Endothelial cell (in vitro differentiated cells): ENCODE measurements around the gene CPNE6. TPM values are rescaled to one million over a fixed set of nuclear protein-coding genes. Genes with fewer than 3 reads are reported as not detected.

ENCODE experiments used
- DNase-seq: peaks from one replicate; pipeline ENCODE4 v3.0.0; 2021; ENCODE audit warnings: low spot score
- H3K27ac Mint-ChIP-seq: one replicate; pipeline ENCODE4 v1.8.0; 2021; ENCODE audit warnings: mixed read lengths, inconsistent platforms; ENCODE audit not compliant: unreplicated experiment
- H3K27me3 Mint-ChIP-seq: one replicate; pipeline ENCODE4 v1.8.0; 2021; ENCODE audit warnings: mild to moderate bottlenecking, moderate library complexity, mixed read lengths, inconsistent platforms; ENCODE audit not compliant: unreplicated experiment
- H3K36me3 Mint-ChIP-seq: one replicate; pipeline ENCODE4 v1.8.0; 2021; ENCODE audit warnings: mild to moderate bottlenecking, low read depth, mixed read lengths, inconsistent platforms; ENCODE audit not compliant: unreplicated experiment
- H3K4me1 Mint-ChIP-seq: one replicate; pipeline ENCODE4 v1.8.0; 2021; ENCODE audit warnings: mild to moderate bottlenecking, mixed read lengths, inconsistent platforms; ENCODE audit not compliant: unreplicated experiment
- H3K4me3 Mint-ChIP-seq: one replicate; pipeline ENCODE4 v1.8.0; 2021; ENCODE audit warnings: mild to moderate bottlenecking, mixed read lengths, inconsistent platforms; ENCODE audit not compliant: unreplicated experiment
- H3K9me3 Mint-ChIP-seq: one replicate; pipeline ENCODE4 v1.8.0; 2021; ENCODE audit warnings: mixed read lengths, inconsistent platforms; ENCODE audit not compliant: unreplicated experiment
- total RNA-seq: library from RNA; stranded (reverse); fragmentation: NEBNext Ultra II Directional; extraction: Animal tissue kit (Norgen Biotek cat#: 25700); gene quantifications from one replicate; pipeline ENCODE4 v1.2.1, GENCODE V29; 2021; ENCODE audit not compliant: unreplicated experiment
- TF ChIP-seq, protein P1 (sequence below): fragments of 200-600 bp; sonication (generic); IDR thresholded peaks from one replicate; pipeline ENCODE4 v1.5.0; 2021; ENCODE audit warnings: antibody characterized with exemption; ENCODE audit not compliant: unreplicated experiment

CPNE6 gene
- total RNA-seq, 1 donor from 2014 or later = not detected

DNA sequence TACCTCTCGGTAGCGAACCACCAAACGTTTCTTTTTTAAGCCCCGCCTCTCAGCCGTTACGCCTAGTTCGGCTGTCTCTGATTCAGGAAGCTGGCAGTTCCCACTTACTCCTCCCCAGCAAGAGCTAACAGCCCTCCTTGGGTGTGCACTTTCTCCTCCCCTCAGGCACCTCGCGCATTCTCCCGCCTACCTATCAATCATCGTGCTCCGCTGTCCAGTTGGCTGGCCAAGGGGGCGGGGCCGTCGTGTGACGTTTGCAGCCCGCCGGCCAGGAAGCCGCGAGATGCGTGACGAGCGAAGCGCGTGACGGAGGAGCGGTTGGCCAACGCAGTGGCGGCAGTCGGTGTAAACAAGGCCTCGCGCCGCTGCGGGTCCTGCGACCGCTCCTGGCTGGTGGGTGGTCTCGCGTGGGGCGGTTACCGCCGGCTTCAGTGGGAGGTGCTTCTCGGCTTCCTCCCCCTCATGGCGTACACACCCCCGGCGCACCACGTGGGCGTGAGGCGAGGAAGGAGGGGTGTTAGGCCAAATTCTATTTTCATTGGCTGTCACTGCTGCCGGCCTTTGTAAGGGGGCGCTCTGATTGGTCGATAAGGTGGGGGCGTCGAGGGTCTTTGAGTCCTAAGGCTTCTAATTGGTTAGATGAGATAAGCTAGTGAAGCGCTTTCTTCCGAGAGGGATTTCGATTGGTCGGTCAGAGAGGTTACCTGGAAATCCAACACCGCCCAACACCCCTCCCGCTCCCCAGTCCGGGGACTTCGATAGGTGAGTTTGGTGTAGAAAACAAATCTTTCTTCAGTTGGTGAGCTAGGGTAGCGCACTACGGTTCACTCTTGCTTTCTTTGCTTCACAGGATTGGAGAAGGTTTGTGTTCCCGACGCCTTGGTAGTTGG is 43.4 kb downstream of the CPNE6 start, which contains the start of the genes DCAF11 and NRL:
TSS of gene DCAF11 (plus strand) at position 246 of the 890 bp plus-strand sequence. CDS start 818 bp downstream, outside the sequence.
TSS of gene NRL (minus strand) at position 418 of the 890 bp plus-strand sequence. CDS start 32,101 bp downstream, outside the sequence.
- Mint-ChIP-seq H3K4me1 (peaks cover 20% of the 10 kb centered on the region), H3K27me3 (peaks cover 10% of the 10 kb centered on the region)

DNA sequence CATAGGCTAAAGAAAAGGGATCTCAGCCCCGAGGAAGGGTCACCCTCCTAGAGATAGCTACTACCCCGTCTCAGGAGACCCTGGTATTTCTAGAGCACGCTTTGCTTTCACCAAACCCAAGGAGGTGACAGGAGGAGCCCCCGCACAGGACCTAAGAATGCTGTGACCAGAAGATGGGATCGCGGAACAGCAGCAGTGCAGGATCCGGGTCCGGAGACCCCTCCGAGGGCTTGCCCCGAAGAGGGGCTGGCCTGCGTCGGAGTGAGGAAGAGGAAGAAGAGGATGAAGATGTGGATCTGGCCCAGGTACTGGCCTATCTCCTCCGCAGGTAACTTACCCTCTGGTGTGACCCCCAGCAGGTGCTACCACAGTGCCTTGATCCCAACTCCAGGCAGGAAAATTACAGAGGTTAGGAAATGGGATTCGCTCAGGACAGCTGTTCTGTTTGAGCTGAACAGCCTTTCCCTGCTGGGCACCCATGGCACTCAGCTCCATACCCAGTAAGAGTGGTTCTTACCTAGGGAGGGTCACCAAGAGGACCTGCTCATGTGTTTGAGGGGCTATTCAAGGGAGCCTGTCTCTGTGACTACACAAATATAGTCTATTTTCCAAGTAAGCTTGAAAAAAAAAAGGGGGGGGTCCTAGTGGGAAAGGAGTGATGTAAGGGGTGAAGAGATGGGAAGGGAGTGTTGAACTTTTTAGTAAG is 44.2 kb downstream of the CPNE6 start:
- peaks cover 19% of the 10 kb centered on the region for H3K36me3 Mint-ChIP-seq
- peaks cover 10% of the 10 kb centered on the region for H3K27me3 Mint-ChIP-seq
- TF ChIP-seq, protein P1, sequence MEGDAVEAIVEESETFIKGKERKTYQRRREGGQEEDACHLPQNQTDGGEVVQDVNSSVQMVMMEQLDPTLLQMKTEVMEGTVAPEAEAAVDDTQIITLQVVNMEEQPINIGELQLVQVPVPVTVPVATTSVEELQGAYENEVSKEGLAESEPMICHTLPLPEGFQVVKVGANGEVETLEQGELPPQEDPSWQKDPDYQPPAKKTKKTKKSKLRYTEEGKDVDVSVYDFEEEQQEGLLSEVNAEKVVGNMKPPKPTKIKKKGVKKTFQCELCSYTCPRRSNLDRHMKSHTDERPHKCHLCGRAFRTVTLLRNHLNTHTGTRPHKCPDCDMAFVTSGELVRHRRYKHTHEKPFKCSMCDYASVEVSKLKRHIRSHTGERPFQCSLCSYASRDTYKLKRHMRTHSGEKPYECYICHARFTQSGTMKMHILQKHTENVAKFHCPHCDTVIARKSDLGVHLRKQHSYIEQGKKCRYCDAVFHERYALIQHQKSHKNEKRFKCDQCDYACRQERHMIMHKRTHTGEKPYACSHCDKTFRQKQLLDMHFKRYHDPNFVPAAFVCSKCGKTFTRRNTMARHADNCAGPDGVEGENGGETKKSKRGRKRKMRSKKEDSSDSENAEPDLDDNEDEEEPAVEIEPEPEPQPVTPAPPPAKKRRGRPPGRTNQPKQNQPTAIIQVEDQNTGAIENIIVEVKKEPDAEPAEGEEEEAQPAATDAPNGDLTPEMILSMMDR = no peak
- H3K4me1 Mint-ChIP-seq = peaks cover 20% of the 10 kb centered on the region
- peak overlapping the region; percentile 97 for H3K27ac Mint-ChIP-seq
- H3K9me3 Mint-ChIP-seq = no peaks in the 10 kb centered on the region
- H3K4me3 Mint-ChIP-seq = peak overlapping the region; percentile 95
- DNase-seq = peak; percentile 9

More for the DNA sequence above, 43.4 kb downstream of the CPNE6 start, which contains the start of the genes DCAF11 and NRL:
- peaks cover 19% of the 10 kb centered on the region for H3K36me3 Mint-ChIP-seq
- TF ChIP-seq, protein P1 = no peak
- H3K27ac Mint-ChIP-seq = peak within 1 kb of the TSS; percentile 97
- peak within 1 kb of the TSS; percentile 95 for H3K4me3 Mint-ChIP-seq
- DNase-seq = peak; percentile 97
- no peaks in the 10 kb centered on the region for H3K9me3 Mint-ChIP-seq

- Mint-ChIP-seq H3K27ac (no peak overlapping the region), H3K4me3 (peak overlapping the region; percentile 95), H3K27me3 (peaks cover 10% of the 10 kb centered on the region), H3K9me3 (no peaks in the 10 kb centered on the region), H3K36me3 (peaks cover 21% of the 10 kb centered on the region), H3K4me1 (peaks cover 20% of the 10 kb centered on the region)
- TF ChIP-seq, protein P1 = no peak
- DNase-seq = no peak
Measured at GRCh38 chr14:24116128-24116814, 44.9 kb downstream of the CPNE6 start.

DNA sequence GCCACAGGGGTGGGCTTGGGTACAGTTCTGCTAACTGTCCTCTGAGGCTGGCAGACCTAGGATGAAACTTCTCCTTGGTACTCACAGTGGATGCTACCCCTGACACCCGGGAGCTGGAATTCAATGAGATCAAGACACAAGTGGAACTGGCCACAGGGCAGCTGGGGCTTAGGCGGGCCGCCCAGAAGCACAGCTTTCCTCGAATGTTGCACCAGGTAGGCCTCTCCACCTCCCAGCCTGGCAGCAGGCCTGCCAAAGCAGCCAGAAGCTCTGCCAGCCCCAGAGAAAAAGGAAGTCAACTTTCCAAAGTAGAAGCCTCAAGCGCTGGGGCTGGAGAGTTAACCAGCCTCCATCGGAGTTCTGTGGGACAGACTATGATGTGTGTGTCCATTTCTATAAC is 45.8 kb downstream of the CPNE6 start:
- H3K27me3 Mint-ChIP-seq = peaks cover 10% of the 10 kb centered on the region
- H3K27ac Mint-ChIP-seq = no peak overlapping the region
- H3K4me1 Mint-ChIP-seq = peaks cover 20% of the 10 kb centered on the region
- peaks cover 27% of the 10 kb centered on the region for H3K36me3 Mint-ChIP-seq
- TF ChIP-seq, protein P1 = no peak
- no peak for DNase-seq
- H3K9me3 Mint-ChIP-seq = no peaks in the 10 kb centered on the region
- no peak overlapping the region for H3K4me3 Mint-ChIP-seq
